HCT116 (cell line): ENCODE data around the gene FERMT3. TPM values are rescaled to one million over a fixed set of nuclear protein-coding genes. Genes with fewer than 3 reads are reported as not detected.

Source experiments
- ATAC-seq: fragments of 200-7000 bp; cut with Tn5 transposase; 2 replicates; pipeline ENCODE4 v1.9.1; 2020; ENCODE audit warnings: mild to moderate bottlenecking, moderate library complexity
- BruUV-seq: library from RNA; stranded (reverse); fragments of 400-500 nt; replicated peaks from 2 replicates; lab custom pipeline; 2021; lab: Mats Ljungman, UMichigan
- CTCF ChIA-PET: fragments of 300-600 bp; sonication (Branson Sonifier 250); formaldehyde crosslinking; loops from one replicate; lab custom pipeline; 2021; ENCODE audit warnings: antibody characterized with exemption; lab: Charles Lee
- POLR2A ChIA-PET: fragments of 300-600, 350-600 bp; sonication (Branson Sonifier 250); formaldehyde crosslinking; loops from one replicate; lab custom pipeline; 2021; ENCODE audit warnings: antibody characterized with exemption; lab: Charles Lee
- RAD21 ChIA-PET, 2 experiments: fragments of 300-600 bp; sonication (Branson Sonifier 250); formaldehyde crosslinking; loops; one replicate each; lab custom pipeline; 2023; ENCODE audit warnings: low total read pairs in 2 of 2; ENCODE audit not compliant: uncharacterized antibody in 2 of 2, unreplicated experiment in 2 of 2, low non-redundant PET in 1 of 2; lab: Charles Lee
- DNase-seq: peaks from one replicate; pipeline ENCODE4 v3.0.0-alpha.2; 2010; ENCODE audit warnings: low read depth, low spot score
- H2AFZ ChIP-seq: fragments of 200-600 bp; shearing (Covaris generic), sonication (generic); 2 replicates; pipeline ENCODE4 v1.6.1; 2017; ENCODE audit warnings: low read depth, mixed run types, mixed read lengths, antibody characterized with exemption, low read length; ENCODE audit not compliant: poor library complexity, severe bottlenecking
- H3K27ac ChIP-seq: 2 replicates; pipeline ENCODE4 v1.5.1; 2012; ENCODE audit warnings: low read depth, low read length
- H3K27me3 ChIP-seq: fragments of 200-600 bp; sonication (generic); 2 replicates; pipeline ENCODE4 v1.6.1; 2016; ENCODE audit warnings: mixed run types, low read length, mixed read lengths; ENCODE audit not compliant: insufficient read depth
- H3K36me3 ChIP-seq, 2 experiments: fragments of 200-500 bp in 1 of 2; fragments of 200-600 bp in 1 of 2; sonication (Bioruptor generic) in 1 of 2; sonication (generic) in 1 of 2; 2 replicates each; pipeline versions ENCODE4 v1.5.1 to v1.6.1; 2014 to 2016; ENCODE audit warnings: low read length in 2 of 2, inconsistent platforms in 1 of 2, mixed read lengths in 1 of 2, mixed run types in 1 of 2; ENCODE audit not compliant: insufficient read depth in 2 of 2, control insufficient read depth in 1 of 2
- H3K4me1 ChIP-seq, 2 experiments: fragments of 200-600 bp in 1 of 2; sonication (generic) in 1 of 2; 2 replicates each; pipeline versions ENCODE4 v1.5.1 to v1.6.1; 2012 to 2017; ENCODE audit warnings: low read length in 2 of 2, inconsistent platforms in 1 of 2, mild to moderate bottlenecking in 1 of 2, mixed read lengths in 1 of 2, mixed run types in 1 of 2, moderate library complexity in 1 of 2; ENCODE audit not compliant: insufficient read depth in 2 of 2, control insufficient read depth in 1 of 2
- H3K4me2 ChIP-seq: fragments of 200-600 bp; sonication (generic); 2 replicates; pipeline ENCODE4 v1.6.1; 2017; ENCODE audit warnings: mixed run types, low read length, mixed read lengths
- H3K4me3 ChIP-seq, 2 experiments: fragments of 200-600 bp in 1 of 2; sonication (generic) in 1 of 2; replicated peaks in 1 of 2; 2 replicates each; pipeline ENCODE4 v1.5.1; 2011 to 2016; ENCODE audit warnings: low read length in 2 of 2, control low read depth in 1 of 2, low read depth in 1 of 2, mild to moderate bottlenecking in 1 of 2, mixed read lengths in 1 of 2, mixed run types in 1 of 2
- H3K79me2 ChIP-seq: fragments of 200-600 bp; sonication (generic); 2 replicates; pipeline ENCODE4 v1.6.1; 2017; ENCODE audit warnings: mild to moderate bottlenecking, mixed run types, low read length, moderate library complexity, mixed read lengths; ENCODE audit not compliant: insufficient read depth
- H3K9ac ChIP-seq: fragments of 200-600 bp; sonication (generic); 2 replicates; pipeline ENCODE4 v1.6.1; 2016; ENCODE audit warnings: low read length, mixed read lengths
- H3K9me2 ChIP-seq: fragments of 200-600 bp; sonication (generic), shearing (Covaris generic); 2 replicates; pipeline ENCODE4 v1.6.1; 2017; ENCODE audit warnings: mixed run types, mild to moderate bottlenecking, moderate library complexity; ENCODE audit not compliant: insufficient read depth
- H3K9me3 ChIP-seq, 2 experiments: fragments of 200-500 bp in 1 of 2; fragments of 200-600 bp in 1 of 2; sonication (Bioruptor generic) in 1 of 2; sonication (generic) in 1 of 2; 2 replicates each; pipeline ENCODE4 v1.6.1; 2014 to 2017; ENCODE audit warnings: low read length in 2 of 2, mixed read lengths in 2 of 2, inconsistent platforms in 1 of 2, low read depth in 1 of 2, mild to moderate bottlenecking in 1 of 2, mixed run types in 1 of 2, moderate library complexity in 1 of 2; ENCODE audit not compliant: control insufficient read depth in 1 of 2, insufficient read depth in 1 of 2
- H4K20me1 ChIP-seq: fragments of 200-600 bp; sonication (generic), shearing (Covaris generic); 2 replicates; pipeline ENCODE4 v1.6.1; 2017; ENCODE audit warnings: mixed run types, mild to moderate bottlenecking, moderate library complexity; ENCODE audit not compliant: insufficient read depth
- CBX3 ChIP-seq: IDR thresholded peaks from 2 replicates; pipeline ENCODE4 v1.6.1; 2012; ENCODE audit warnings: low read depth
- POLR2A ChIP-seq: IDR thresholded peaks from 2 replicates; pipeline ENCODE4 v1.7.0; 2011; ENCODE audit warnings: borderline replicate concordance; ENCODE audit not compliant: insufficient read depth, insufficient read length; ENCODE audit errors: extremely low read depth
- POLR2AphosphoS5 ChIP-seq: IDR thresholded peaks from 2 replicates; pipeline ENCODE4 v1.6.1; 2011; ENCODE audit warnings: mild to moderate bottlenecking, low read depth, low read length, moderate library complexity
- REST ChIP-seq: IDR thresholded peaks from 2 replicates; pipeline ENCODE4 v1.6.1; 2012; ENCODE audit warnings: low read depth
- SRF ChIP-seq: IDR thresholded peaks from 2 replicates; pipeline ENCODE4 v1.6.1; 2012; ENCODE audit warnings: low read depth
- TCF7L2 ChIP-seq: IDR thresholded peaks from 2 replicates; pipeline ENCODE4 v1.7.0; 2011; ENCODE audit warnings: borderline replicate concordance, inconsistent platforms; ENCODE audit not compliant: insufficient read depth, insufficient read length; ENCODE audit errors: extremely low read depth
- intact Hi-C: fragments of 100-400 bp; cut with micrococcal nuclease; formaldehyde crosslinking; loops from 2 replicates; pipeline ENCODE4 v1.10.0; 2022
- total RNA-seq: library from RNA; stranded (reverse); gene quantifications from one replicate; pipeline ENCODE4 v1.2.1, GENCODE V29; 2021; ENCODE audit not compliant: unreplicated experiment
- TF ChIP-seq, protein P1 (sequence below): IDR thresholded peaks from 2 replicates; pipeline ENCODE4 v1.6.1; 2012

FERMT3 gene
- total RNA-seq, 1 experiment from 2014 or later, result 4.3 TPM

DNA sequence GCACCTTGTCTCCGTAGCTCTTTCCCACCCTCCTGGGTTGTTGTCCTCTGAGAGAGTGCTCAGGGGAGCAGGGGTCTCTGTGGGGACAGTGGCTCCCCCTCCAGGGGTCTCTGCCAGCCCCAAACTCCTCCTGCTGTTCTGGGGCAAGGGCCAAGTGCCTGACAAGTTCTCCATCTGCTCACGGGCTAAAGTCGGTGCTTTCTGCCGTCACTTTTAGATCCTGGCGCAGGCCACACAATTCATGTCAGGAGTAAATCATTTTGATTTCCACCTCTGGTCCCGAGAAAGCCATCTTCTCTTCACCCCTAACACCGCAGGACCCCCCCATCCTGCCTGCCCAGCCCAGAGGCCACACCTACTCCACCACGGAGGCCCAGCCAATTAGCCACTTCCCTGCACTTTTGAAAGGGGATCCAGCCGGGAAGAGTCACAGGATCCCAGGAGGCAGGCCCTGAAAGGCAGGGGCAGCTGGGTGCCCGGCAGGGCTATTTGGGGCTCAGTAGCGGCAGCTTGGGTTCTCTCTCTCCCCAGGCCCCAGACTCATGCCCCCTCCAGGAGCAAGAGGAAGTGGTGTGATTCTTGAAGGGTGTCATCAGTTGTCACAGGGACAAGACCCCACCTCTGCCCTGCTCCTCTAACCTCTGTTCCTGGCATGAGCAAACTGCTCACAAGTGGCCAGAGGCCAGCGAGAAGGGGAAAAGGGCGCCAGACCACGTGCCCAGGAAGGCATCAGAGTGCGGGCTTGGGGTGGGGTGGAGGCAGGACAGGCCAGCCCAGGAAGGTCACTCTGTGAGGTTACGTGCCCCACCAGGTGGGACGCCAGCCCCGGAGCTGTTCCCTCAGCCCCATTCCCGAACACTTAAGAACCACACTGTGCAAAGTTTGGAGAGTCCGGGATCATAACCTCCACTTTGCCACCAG lies 41.9 kb upstream of the FERMT3 start:
- CTCF ChIA-PET, result interaction anchor here (2.5 kb wide), 1 partner anchor 12 kb away, joined by 9 read pairs; no protein-coding TSS in a partner anchor

More for the DNA sequence above, 41.9 kb upstream of the FERMT3 start:
- DNase-seq (no peak), ATAC-seq (peak; percentile 50)
- peak overlapping the region; percentile 93 for H3K9ac ChIP-seq
- no peaks in the 10 kb centered on the region for H3K27me3 ChIP-seq
- H3K79me2 ChIP-seq, result peaks cover 42% of the 10 kb centered on the region
- H3K4me1 ChIP-seq, result peaks cover 14 to 42% of the 10 kb centered on the region in 2 experiments; a peak in 3 of 4 replicates
- no peaks in the 10 kb centered on the region for H4K20me1 ChIP-seq
- H3K4me3 ChIP-seq, result peak overlapping the region; percentile 73 to 76
- TF ChIP-seq, protein P1, sequence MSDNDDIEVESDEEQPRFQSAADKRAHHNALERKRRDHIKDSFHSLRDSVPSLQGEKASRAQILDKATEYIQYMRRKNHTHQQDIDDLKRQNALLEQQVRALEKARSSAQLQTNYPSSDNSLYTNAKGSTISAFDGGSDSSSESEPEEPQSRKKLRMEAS, result peak; percentile 54; the same call in 1 of the 2 replicates
- TF ChIP-seq SRF (no peak), CBX3 (no peak), REST (no peak), POLR2A (peak; percentile 49), TCF7L2 (peak; percentile 21), POLR2AphosphoS5 (peak; percentile 44)
- intact Hi-C loops, result no loop called here
- no peaks in the 10 kb centered on the region for H3K9me2 ChIP-seq
- BruUV-seq, result TSS peak; percentile 51
- no peaks in the 10 kb centered on the region for H3K36me3 ChIP-seq
- no peaks in the 10 kb centered on the region for H3K9me3 ChIP-seq
- H3K4me2 ChIP-seq, result peak overlapping the region; percentile 98
- no peak overlapping the region for H2AFZ ChIP-seq
- ChIA-PET POLR2A (interaction anchor here (1.4 kb wide), 1 partner anchor 17 kb away, joined by 3 read pairs; no protein-coding TSS in a partner anchor), RAD21 (no interaction called here)
- peak overlapping the region; percentile 85 for H3K27ac ChIP-seq
